ENCODE data around the gene TMEM222. TPM values are rescaled to one million over a fixed set of nuclear protein-coding genes. Genes with fewer than 3 reads are reported as not detected.

Gene TMEM222
- polyA plus RNA-seq, 1 donor from 2014 or later: 68.0 TPM

DNA sequence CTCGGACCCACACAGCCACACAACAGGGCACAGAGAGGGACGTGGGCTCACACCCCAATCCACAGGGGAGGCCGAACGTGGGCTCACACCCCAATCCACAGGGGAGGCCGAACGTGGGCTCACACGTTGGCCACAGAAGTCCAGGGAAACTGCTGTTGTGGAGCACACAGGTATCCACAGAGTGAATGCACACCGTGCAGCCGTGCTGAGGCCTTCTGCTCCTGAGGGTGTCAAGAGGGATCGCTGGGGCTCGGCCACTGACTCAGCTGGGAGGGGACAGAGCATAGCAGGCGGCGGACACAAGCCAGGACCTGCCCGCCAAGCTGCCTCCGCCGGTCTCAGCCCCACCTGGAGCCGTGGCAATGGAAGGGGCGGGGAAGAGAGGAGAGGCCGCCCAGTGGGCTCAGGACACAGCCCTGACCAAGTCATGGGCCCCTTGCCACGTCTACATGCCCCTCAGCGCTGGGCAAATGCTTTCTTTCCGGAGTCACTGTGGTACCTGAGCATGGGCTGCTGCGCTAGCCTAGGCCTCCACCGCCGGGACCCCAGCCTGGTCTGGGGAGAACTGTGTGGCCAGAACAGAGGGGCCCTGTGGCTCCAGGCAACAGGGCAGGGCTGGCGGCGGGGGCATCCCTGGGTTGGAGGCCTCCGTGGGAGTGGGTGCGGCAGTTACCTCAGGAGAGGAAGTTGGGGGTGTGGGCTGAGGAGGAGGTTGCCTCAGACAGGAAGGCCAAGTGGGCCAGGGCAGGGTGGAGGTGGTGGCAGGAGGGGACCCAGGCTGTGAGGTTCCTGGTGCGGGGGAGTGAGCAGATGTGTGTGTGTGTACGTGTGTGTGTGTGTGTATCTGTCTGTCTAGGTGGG lies 21.0 kb downstream of the TMEM222 start:
- Mint-ChIP-seq H3K27me3 (no peaks in the 10 kb centered on the region), H3K36me3 (no peaks in the 10 kb centered on the region), H3K4me3 (peak overlapping the region; percentile 87 to 100 (median 96)), H3K4me1 (peaks cover 27 to 37% (median 30%) of the 10 kb centered on the region in 3 donors), H3K9me3 (no peaks in the 10 kb centered on the region), H3K27ac (peak overlapping the region; percentile 82 to 97 (median 91))

DNA sequence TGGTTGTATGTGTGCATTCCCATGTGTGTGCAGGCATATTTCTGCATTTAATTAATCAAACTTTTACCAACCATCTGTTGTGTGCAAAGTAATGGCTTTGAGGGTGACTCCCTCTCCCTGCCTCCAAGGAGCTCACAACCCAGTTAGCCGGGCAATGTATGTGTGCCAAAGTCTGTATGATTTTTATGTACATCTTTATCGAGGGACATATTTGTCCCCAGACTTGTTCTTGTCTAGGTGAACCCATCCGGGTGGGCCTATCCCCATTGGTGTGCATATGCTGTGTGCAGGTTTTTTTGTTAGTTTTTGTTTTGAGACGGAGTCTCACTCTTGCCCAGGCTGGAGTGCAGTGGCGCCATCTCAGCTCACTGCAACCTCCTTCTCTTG lies 21.7 kb downstream of the TMEM222 start:
- peaks cover 27 to 34% (median 30%) of the 10 kb centered on the region in 3 donors for H3K4me1 Mint-ChIP-seq
- no peaks in the 10 kb centered on the region for H3K27me3 Mint-ChIP-seq
- peak overlapping the region; percentile 87 to 100 (median 96) for H3K4me3 Mint-ChIP-seq
- peak overlapping the region; percentile 82 to 97 (median 91) for H3K27ac Mint-ChIP-seq
- H3K9me3 Mint-ChIP-seq: no peaks in the 10 kb centered on the region
- no peaks in the 10 kb centered on the region for H3K36me3 Mint-ChIP-seq

DNA sequence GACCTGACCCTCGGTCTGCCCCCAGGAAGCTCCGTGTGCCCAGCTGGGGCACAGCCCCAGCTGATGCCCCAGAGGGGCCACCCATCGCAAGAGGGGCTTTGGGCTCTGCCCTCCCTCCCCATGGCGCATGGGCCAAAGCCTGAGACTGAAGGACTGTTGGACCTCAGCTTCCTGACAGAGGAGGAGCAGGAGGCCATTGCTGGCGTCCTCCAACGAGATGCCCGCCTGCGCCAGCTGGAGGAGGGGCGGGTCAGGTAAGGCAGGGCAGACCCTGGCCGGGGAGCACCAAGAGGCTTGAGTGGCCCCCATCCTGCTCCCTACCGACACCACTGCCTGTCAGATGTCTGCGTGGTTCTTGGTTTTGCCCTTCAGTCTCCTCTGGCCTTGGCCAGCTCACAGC lies 23.3 kb downstream of the TMEM222 start:
- no peaks in the 10 kb centered on the region for H3K27me3 Mint-ChIP-seq
- H3K9me3 Mint-ChIP-seq: no peaks in the 10 kb centered on the region
- H3K4me1 Mint-ChIP-seq: peaks cover 14 to 26% (median 21%) of the 10 kb centered on the region in 3 donors
- H3K36me3 Mint-ChIP-seq: no peaks in the 10 kb centered on the region
- H3K4me3 Mint-ChIP-seq: peak overlapping the region in 2 of 4 donors; percentile 79 to 87
- peak overlapping the region in 1 of 3 donors; percentile 35 for H3K27ac Mint-ChIP-seq

DNA sequence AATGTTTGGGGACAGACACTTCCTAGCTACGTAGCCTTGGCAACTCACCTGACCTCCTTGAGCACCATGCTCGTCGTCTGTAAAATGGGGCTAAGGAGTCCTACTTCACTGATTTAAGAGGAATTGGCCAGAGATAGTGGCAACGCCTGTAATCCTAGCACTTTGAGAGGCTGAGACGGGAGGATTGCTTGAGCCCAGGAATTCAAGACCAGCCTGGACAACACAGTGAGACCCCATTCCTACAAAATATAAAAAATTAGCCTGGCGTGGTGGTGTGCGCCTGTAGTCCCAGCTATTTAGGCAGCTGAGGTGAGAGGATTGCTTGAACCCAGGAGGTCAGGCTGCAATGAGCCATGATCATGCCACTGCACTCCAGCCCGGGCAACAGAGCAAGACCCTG lies 24.4 kb downstream of the TMEM222 start:
- H3K4me3 Mint-ChIP-seq: peak overlapping the region in 1 of 4 donors; percentile 79
- H3K4me1 Mint-ChIP-seq: peaks cover 7 to 19% (median 15%) of the 10 kb centered on the region in 3 donors
- no peaks in the 10 kb centered on the region for H3K9me3 Mint-ChIP-seq
- H3K36me3 Mint-ChIP-seq: no peaks in the 10 kb centered on the region
- peak overlapping the region in 1 of 3 donors; percentile 76 for H3K27ac Mint-ChIP-seq
- H3K27me3 Mint-ChIP-seq: no peaks in the 10 kb centered on the region

DNA sequence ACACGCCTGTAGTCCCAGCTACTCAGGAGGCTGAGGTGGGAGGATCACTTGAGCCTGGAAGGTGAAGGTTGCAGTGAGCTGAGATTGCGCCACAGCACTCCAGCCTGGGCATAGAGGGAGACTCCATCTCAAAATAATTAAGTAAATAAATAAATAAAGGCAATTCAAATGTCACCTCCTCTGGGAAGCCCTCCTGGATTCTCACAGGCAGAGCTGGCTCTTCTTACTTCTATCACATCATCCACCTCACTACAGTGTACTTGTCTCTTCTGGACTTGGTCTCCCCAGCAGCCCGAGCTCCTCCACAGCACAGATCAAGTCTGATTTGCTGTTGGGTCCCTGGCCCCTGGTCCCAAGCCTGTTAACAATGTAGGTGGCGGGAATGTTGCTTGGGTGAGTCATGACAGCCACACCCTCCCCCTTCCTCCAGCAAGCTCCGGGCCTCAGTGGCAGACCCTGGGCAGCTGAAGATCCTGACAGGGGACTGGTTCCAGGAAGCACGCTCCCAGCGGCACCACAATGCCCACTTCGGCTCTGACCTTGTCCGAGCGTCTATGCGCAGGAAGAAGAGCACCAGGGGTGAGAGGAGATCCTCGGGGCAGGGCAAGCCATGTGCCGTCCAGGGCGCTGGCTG lies 25.1 kb downstream of the TMEM222 start:
- peaks cover 5 to 16% (median 15%) of the 10 kb centered on the region in 3 donors for H3K4me1 Mint-ChIP-seq
- no peak overlapping the region for H3K4me3 Mint-ChIP-seq
- no peaks in the 10 kb centered on the region for H3K27me3 Mint-ChIP-seq
- H3K27ac Mint-ChIP-seq: peak overlapping the region in 1 of 3 donors; percentile 91
- no peaks in the 10 kb centered on the region for H3K36me3 Mint-ChIP-seq
- H3K9me3 Mint-ChIP-seq: no peaks in the 10 kb centered on the region

DNA sequence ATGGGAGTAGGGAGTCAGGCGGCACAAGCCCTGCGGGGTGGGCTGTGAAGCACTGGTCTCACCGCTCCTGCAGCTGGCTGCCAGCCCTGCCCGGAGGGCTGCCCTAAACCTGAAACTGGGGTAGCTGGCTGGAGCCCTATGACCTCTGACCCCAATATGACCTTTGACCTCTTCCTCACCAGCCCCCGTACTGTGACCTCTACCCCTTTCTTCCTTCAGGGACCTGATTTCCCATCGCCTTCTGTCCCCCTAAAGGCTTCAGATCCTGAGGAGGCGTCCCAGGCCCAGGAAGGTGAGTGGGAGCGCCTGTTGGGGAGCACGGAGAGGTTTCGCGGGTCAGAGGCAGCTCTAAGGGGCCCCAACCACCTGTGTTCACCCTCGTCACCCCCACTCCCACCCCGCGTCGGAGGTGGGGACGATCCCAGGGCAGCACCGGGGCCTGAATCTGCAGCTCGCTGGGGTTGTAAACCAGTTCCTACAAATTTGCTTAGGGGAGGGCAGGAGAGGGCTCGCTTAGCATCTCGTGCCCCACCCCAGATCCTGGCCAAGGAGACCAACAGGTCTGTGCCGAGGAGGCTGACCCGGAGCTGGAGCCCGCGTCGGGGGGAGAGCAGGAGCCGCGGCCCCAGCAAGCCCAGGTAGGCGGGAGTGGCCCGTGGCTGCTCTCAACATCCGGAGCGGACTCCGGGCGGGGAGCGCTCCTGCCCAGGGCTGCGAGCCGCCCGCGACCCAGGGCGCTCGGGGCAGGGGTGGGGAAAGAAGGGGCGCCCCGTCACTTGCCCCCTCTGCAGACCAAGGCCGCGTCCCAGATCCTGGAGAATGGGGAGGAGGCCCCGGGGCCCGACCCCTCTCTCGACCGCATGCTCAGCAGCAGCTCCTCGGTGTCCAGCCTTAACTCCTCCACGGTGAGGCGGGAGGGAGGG lies 27.2 kb downstream of the TMEM222 start:
- no peak overlapping the region for H3K27ac Mint-ChIP-seq

DNA sequence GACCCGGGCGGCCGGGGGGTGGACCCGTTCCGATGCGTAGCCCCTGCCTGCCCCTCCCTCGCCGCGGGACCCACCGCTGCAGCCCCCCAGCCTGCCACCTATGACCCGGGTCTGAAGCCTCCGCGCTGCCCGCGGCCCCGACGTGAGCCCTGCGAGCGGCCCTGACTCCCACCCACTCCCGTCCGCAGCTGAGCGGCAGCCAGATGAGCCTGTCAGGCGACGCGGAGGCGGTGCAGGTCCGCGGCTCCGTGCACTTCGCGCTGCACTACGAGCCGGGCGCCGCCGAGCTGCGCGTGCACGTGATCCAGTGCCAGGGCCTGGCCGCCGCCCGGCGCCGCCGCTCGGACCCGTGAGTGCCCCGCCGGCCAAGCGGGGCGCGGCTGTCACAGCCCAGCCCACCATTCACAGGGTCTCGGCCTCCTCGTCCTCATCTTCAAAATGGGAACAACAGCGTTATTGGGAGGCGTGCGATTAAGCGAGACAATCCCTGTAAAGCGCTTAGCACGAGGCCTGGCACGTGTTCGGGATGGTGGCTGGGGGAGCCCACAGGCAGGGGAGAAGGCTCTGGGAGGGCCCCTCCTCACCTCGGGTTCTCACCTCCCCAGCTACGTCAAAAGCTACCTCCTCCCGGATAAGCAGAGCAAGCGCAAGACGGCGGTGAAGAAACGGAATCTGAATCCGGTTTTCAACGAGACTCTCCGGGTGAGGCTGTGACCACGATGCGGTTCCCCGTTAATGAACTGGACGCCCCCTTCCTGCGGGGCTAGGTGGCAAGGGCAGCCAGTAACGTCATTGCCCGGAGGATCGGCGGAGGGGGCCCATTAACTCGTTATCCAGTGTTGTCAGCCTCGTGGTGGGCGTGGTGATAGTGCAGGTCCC lies 28.1 kb downstream of the TMEM222 start:
- Mint-ChIP-seq H3K36me3 (no peaks in the 10 kb centered on the region), H3K27ac (peak overlapping the region in 1 of 3 donors; percentile 73), H3K4me3 (peak overlapping the region in 1 of 4 donors; percentile 22), H3K27me3 (no peaks in the 10 kb centered on the region), H3K4me1 (peaks cover 2 to 8% (median 3%) of the 10 kb centered on the region in 3 donors), H3K9me3 (no peaks in the 10 kb centered on the region)

More for the DNA sequence above, 27.2 kb downstream of the TMEM222 start:
- Mint-ChIP-seq H3K27me3 (no peaks in the 10 kb centered on the region), H3K9me3 (no peaks in the 10 kb centered on the region), H3K4me1 (peaks cover 2 to 11% (median 3%) of the 10 kb centered on the region in 3 donors), H3K36me3 (no peaks in the 10 kb centered on the region), H3K4me3 (peak overlapping the region in 2 of 4 donors; percentile 63 to 67)

DNA sequence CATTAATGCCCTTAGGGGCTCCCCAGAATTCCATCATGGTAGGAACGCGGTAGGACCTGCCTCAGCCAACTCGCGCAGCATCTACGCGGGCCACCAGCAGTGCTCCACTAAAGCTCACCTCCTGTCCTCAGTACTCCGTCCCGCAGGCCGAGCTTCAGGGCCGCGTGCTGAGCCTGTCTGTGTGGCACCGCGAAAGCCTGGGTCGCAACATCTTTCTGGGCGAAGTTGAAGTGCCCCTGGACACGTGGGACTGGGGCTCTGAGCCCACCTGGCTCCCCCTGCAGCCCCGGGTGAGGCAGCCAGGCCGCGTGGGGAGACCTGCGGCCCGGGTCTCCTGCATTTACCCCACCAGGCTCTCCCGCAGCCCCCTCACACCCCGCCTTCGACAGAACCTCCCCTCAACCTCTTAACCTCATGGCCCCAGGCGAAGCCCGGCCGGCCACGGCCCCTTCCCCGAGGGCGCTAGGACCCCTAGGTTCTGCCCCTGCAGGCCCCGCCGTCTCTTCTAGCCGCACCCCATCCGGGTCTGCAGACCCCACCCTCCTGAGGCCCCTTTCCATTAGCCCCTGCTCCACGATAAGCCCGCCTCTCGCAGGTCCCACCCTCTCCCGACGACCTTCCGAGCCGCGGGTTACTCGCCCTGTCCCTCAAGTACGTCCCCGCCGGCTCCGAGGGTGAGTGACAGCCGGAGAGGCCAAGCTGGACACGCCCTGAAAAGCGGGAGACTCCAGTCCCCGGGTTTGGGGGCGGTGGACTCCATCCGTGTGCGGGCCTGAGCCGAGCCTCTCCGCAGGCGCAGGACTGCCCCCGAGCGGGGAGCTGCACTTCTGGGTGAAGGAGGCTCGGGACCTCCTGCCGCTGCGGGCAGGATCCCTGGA lies 28.9 kb downstream of the TMEM222 start:
- no peak overlapping the region for H3K4me3 Mint-ChIP-seq
- no peaks in the 10 kb centered on the region for H3K9me3 Mint-ChIP-seq
- H3K27me3 Mint-ChIP-seq: no peaks in the 10 kb centered on the region
- no peaks in the 10 kb centered on the region for H3K36me3 Mint-ChIP-seq
- H3K4me1 Mint-ChIP-seq: peaks cover 7 to 13% (median 10%) of the 10 kb centered on the region in 3 donors
- peak overlapping the region in 1 of 3 donors; percentile 73 for H3K27ac Mint-ChIP-seq

DNA sequence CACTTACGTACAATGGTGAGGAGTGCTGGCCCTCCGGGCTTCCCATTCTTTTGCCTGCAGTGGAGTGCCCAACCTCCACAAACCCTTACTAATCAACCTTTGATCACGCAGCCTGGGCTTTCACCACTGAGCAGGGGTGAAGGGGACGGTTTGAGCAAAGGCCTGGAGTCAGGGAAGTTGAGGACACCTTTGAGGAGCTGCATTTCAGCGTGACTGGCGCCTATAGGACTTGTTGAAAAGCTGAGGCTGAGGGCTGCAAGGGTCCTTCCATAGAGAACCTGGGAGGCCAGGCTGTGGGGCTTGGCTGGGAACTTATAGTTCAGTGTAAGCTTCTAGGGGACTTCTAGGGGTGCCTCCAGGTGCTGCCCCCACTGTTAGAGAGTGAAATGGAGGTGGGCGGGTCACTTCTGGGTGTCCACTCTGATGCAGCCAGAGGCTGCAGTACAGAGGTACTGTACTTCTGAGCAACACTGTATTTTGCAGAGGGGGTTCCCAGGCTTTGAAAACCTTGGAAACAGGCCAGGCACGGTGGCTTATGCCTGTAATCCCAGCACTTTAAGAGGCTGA lies 29.7 kb downstream of the TMEM222 start:
- Mint-ChIP-seq H3K27me3 (no peaks in the 10 kb centered on the region), H3K4me1 (peaks cover 5 to 14% (median 8%) of the 10 kb centered on the region in 3 donors), H3K27ac (no peak overlapping the region), H3K4me3 (peak overlapping the region in 1 of 4 donors; percentile 20), H3K9me3 (no peaks in the 10 kb centered on the region), H3K36me3 (no peaks in the 10 kb centered on the region)

DNA sequence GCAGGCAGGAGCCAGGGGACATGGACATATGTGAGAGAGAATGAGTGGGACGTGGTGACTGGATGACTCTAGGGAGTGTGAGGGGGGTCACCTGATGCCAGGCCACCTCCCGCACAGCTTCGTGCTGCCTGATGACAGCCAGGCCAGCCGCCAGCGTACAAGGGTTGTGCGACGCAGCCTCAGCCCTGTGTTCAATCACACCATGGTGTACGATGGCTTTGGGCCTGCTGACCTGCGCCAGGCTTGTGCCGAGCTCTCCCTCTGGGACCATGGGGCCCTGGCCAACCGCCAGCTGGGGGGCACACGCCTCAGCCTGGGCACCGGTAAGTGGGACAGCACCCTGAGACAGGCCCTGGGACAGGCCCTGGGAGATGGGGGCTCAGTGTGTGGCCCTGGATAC lies 31.2 kb downstream of the TMEM222 start:
- H3K27ac Mint-ChIP-seq: no peak overlapping the region
- peaks cover 8 to 19% (median 17%) of the 10 kb centered on the region in 3 donors for H3K4me1 Mint-ChIP-seq
- no peaks in the 10 kb centered on the region for H3K27me3 Mint-ChIP-seq
- peak overlapping the region in 1 of 4 donors; percentile 84 for H3K4me3 Mint-ChIP-seq
- H3K36me3 Mint-ChIP-seq: no peaks in the 10 kb centered on the region
- H3K9me3 Mint-ChIP-seq: no peaks in the 10 kb centered on the region

DNA sequence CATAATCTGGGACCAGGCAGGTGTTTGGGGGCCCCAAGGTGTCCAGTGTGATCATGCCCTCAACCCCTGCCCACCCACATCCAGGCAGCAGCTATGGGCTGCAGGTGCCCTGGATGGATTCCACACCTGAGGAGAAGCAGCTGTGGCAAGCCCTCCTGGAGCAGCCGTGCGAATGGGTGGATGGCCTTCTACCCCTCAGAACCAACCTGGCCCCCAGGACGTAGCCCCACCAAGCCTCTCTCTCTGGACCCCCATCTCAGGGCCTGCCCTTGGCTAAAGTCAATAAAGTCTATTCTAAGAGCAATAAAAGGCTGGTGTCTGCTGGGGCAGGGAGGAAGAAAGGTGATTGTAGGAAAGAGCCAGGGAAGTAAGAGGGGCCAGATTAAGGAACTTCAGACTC lies 31.7 kb downstream of the TMEM222 start:
- H3K4me3 Mint-ChIP-seq: peak overlapping the region in 2 of 4 donors; percentile 14 to 58
- peaks cover 8 to 19% (median 17%) of the 10 kb centered on the region in 3 donors for H3K4me1 Mint-ChIP-seq
- no peaks in the 10 kb centered on the region for H3K27me3 Mint-ChIP-seq
- H3K36me3 Mint-ChIP-seq: no peaks in the 10 kb centered on the region
- H3K27ac Mint-ChIP-seq: peak overlapping the region in 1 of 3 donors; percentile 7
- no peaks in the 10 kb centered on the region for H3K9me3 Mint-ChIP-seq

DNA sequence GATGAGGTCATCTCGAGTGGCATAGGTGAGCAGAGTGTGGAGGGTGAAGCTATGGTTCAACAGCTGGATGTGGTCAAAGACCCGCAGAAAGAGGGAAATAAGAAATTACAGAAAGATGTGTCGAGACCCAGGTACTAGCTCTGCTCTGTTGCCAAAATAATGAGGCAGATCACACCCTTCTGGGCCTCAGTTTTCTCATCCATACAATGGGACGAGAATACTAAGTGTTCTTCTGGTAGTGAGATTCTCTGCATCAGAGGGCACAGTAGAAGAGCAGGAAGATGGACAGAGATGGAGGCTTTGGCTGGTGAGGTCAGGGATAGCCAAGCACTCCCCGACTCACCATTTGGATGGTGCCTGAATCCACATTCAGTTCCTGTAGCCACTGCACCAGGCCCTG lies 33.7 kb downstream of the TMEM222 start:
- Mint-ChIP-seq H3K27me3 (peaks cover 2% of the 10 kb centered on the region), H3K27ac (peak overlapping the region in 2 of 3 donors; percentile 81 to 85), H3K36me3 (no peaks in the 10 kb centered on the region), H3K9me3 (no peaks in the 10 kb centered on the region), H3K4me1 (peaks cover 17 to 32% (median 29%) of the 10 kb centered on the region in 3 donors), H3K4me3 (peak overlapping the region in 3 of 4 donors; percentile 9 to 87 (median 85))

DNA sequence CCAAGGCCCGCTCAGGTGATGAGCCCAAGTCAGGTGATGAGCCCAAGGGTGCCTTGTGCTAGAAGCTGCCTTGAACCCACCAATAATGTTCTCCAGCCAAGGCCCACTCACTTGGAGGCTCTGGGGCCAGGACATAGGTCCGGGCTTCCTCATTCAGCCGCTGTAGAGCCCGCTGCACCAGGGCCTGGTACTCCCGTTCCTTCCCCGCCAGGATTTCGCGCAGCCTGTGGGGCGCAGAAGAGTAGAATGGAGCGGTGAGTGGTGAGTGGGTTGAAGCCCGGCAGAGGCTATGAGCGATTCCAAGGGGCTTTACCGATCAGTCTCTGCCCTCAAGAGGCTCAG lies 34.3 kb downstream of the TMEM222 start:
- no peaks in the 10 kb centered on the region for H3K9me3 Mint-ChIP-seq
- H3K27ac Mint-ChIP-seq: peak overlapping the region in 2 of 3 donors; percentile 39 to 85
- H3K36me3 Mint-ChIP-seq: no peaks in the 10 kb centered on the region
- H3K4me3 Mint-ChIP-seq: peak overlapping the region; percentile 75 to 88 (median 81)
- peaks cover 2% of the 10 kb centered on the region for H3K27me3 Mint-ChIP-seq
- H3K4me1 Mint-ChIP-seq: peaks cover 17 to 32% (median 29%) of the 10 kb centered on the region in 3 donors

Measured in IgD-negative memory B cell (primary cell).